ENCODE measurements around the gene LRP8.

Gene LRP8

DNA sequence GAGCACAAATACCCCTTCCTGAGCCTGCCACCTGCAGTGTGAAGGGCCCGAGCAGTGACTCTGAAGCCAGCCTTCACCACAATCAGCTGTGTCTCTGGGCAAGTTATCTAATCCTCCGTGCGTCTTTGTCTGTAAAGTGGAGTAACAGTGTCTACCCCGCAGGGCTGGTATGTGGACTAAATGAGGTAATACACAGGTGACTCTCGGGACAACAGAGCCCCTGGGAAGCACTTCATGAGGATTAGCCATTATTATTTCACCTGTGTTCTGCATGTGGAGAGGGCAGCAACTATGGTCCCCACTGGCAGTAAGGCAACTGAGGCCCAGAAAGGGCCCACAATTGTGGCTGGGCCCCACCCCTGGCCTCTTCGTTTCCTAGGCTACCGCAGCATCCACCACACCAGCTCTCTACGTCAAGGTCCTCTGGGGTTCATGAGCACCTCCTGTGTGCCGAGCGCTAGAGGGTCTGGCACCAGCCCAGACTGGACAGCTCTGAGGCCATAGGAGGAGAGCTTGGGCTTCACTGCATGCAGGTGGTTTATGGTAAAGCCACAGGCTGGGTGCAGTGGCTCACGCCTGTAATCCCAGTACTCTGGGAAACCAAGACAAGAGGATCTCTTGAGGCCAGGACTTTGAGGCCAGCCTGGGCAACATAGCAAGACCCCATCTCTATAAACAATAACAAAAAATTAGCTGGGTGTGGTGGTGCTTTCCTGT is 41.3 kb upstream of the LRP8 start:
- Histone ChIP-seq H3K27ac (ENCODE audit: low read length) (no peak overlapping the region), H3K27me3 (ENCODE audit: low read depth, low read length) (no peaks in the 10 kb centered on the region), H3K36me3 (ENCODE audit: control insufficient read depth in 1 of 2, insufficient read depth in 2 of 2, low read length in 2 of 2) (no peaks in the 10 kb centered on the region)

DNA sequence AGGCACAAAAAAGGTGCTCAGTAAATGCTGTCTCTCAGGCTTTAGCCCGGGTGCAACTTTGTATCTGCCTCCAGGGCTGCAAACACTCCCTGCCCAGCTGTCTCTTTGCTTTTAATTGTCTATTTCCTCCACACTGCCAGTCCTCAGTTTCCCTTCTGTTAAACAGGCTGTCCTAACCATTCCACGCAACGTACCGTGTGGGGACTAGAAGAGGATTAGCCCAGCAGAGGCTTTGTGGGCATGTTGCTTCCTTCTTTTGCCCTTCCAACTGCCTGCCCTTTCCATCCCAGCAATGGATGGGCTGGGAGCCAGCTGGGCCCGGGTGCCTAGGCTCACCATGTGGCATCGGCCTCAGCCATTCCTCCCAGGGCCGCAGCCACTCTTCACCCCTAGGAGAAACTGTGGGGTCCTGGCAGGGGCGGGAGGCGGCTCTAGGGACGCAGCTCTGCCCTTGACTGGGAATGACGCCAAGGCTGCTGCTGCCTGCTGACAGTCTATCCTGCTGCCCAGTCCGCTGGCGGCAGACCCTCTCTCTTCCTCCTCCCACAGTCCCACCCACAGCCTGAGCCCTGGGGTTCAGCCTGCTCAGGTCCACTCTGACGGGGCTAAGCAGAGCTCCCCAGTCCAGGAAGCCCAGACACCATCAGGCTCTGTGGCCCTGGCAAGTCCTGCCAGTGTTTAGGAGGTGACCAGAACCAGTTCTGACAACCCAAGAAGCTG is 40.6 kb upstream of the LRP8 start:
- H3K27ac ChIP-seq (ENCODE audit: low read length), result no peak overlapping the region
- H3K27me3 ChIP-seq (ENCODE audit: low read depth, low read length), result no peaks in the 10 kb centered on the region
- H3K36me3 ChIP-seq (ENCODE audit: control insufficient read depth in 1 of 2, insufficient read depth in 2 of 2, low read length in 2 of 2), result no peaks in the 10 kb centered on the region
- no peaks in the 10 kb centered on the region for H3K9me3 ChIP-seq (ENCODE audit: control insufficient read depth in 1 of 2, low read length in 2 of 2)
- H3K4me3 ChIP-seq (ENCODE audit: low read depth in 1 of 2, low read length in 2 of 2), result no peak overlapping the region
- peaks cover 0 to 5% of the 10 kb centered on the region in 2 donors for H3K4me1 ChIP-seq (ENCODE audit: control insufficient read depth in 1 of 2, insufficient read depth in 2 of 2, low read length in 2 of 2)

More for the DNA sequence above, 41.3 kb upstream of the LRP8 start:
- no peak overlapping the region for H3K4me3 ChIP-seq (ENCODE audit: low read depth in 1 of 2, low read length in 2 of 2)
- H3K4me1 ChIP-seq (ENCODE audit: control insufficient read depth in 1 of 2, insufficient read depth in 2 of 2, low read length in 2 of 2), result peaks cover 0 to 5% of the 10 kb centered on the region in 2 donors
- no peaks in the 10 kb centered on the region for H3K9me3 ChIP-seq (ENCODE audit: control insufficient read depth in 1 of 2, low read length in 2 of 2)

DNA sequence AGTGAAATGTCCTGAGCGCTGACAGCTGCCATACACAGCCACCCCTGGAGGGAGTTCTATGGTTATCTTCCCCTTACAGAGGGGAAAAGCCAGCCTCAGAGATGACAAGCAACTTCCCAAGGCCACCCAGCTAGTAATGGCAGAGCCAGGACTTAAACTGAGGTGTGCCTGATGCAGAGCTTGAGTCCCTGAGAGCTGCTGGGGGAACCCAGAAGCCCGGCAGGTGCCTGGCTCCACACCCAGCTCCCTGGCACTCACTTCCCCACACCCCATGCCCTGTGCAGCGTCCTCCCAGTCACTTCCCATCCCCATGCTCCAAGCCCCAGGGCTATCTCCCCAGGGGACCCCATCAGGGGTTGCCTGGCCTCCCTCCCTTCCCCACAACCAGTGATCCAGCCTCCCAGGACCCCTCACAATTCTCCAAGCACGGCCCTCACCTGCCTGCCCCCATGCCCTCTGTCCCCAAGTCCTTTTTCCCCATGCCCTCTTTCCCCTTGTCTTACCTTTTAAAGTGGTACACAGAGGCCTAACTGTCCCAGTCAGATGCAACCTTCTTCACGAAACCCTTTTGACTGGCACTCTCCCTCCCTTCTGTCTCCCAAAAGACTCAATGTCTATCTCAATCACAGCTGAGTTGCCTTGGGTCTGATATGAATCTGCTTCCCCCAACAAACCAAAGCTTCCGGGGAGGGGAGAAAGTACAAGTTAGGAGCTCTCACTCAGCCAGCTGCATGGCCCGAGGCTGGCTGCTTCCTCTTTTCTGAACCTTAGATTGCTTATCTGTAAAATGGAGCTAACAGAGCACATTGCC is 39.8 kb upstream of the LRP8 start:
- Histone ChIP-seq H3K36me3 (ENCODE audit: control insufficient read depth in 1 of 2, insufficient read depth in 2 of 2, low read length in 2 of 2) (no peaks in the 10 kb centered on the region), H3K27me3 (ENCODE audit: low read depth, low read length) (no peaks in the 10 kb centered on the region), H3K4me3 (ENCODE audit: low read depth in 1 of 2, low read length in 2 of 2) (no peak overlapping the region), H3K4me1 (ENCODE audit: control insufficient read depth in 1 of 2, insufficient read depth in 2 of 2, low read length in 2 of 2) (peaks cover 0 to 5% of the 10 kb centered on the region in 2 donors), H3K27ac (ENCODE audit: low read length) (no peak overlapping the region), H3K9me3 (ENCODE audit: control insufficient read depth in 1 of 2, low read length in 2 of 2) (no peaks in the 10 kb centered on the region)

DNA sequence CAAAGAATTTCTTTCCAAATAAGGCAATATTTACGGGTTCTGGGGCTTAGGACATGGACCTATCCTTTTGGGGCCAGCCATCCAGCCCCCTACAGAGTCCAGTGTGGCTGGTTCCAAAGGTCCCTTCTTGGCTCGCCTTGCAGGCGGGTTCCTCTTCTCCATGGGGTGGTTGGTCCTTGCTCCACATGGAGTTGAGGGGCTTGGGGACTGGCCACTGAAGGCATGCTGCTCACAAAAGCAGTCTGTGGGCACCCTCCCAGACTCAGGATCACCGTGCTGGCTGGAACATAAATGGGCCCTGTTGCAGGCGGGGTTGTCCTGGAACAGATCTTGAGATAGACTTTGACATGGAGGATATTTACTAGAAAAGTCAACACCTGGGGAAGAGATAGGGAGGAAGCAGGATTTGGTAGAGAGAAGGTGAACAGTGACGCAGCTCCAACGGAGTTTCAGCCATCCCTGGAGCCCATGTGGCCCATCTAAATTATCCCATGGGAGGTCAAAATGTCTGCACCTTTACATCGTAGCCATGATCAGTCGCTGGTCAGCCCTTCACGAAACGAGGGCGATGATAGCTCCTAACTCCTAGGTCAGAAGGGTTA is 39.1 kb upstream of the LRP8 start:
- Histone ChIP-seq H3K27me3 (ENCODE audit: low read depth, low read length) (no peaks in the 10 kb centered on the region), H3K27ac (ENCODE audit: low read length) (no peak overlapping the region), H3K4me3 (ENCODE audit: low read depth in 1 of 2, low read length in 2 of 2) (no peak overlapping the region), H3K4me1 (ENCODE audit: control insufficient read depth in 1 of 2, insufficient read depth in 2 of 2, low read length in 2 of 2) (peaks cover 0 to 5% of the 10 kb centered on the region in 2 donors), H3K36me3 (ENCODE audit: control insufficient read depth in 1 of 2, insufficient read depth in 2 of 2, low read length in 2 of 2) (no peaks in the 10 kb centered on the region), H3K9me3 (ENCODE audit: control insufficient read depth in 1 of 2, low read length in 2 of 2) (no peaks in the 10 kb centered on the region)

DNA sequence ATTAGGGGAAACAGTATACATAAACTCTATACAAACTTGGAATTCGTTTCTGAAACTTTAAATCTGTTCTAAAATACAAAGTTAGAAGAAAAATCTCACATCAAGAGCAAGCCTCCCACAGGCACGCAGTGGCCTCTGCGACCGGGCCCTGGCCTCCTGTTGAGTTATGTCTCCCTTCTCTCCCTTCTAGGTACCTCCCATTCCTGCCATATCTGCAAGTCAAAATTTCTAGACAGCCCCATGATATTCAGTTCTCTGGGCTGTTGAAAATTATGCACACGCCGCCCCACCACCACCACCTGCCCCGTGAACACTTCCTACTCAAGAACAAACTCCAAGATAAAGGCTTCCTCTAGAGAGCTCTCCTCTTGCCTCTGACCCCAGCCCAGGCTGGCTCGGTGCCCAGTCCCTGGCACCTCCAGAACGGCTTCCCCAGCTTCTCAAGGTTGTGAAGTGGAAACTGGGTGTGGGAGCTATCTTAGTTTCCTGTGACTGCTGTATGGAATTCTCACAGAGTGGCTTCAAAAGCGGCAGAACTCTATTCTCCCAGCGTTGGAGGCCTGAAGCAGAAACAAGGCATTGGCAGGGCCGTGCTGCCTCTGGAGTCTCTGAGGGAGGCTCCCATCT is 37.7 kb upstream of the LRP8 start:
- Histone ChIP-seq H3K27me3 (ENCODE audit: low read depth, low read length) (no peaks in the 10 kb centered on the region), H3K4me3 (ENCODE audit: low read depth in 1 of 2, low read length in 2 of 2) (no peak overlapping the region), H3K27ac (ENCODE audit: low read length) (no peak overlapping the region), H3K9me3 (ENCODE audit: control insufficient read depth in 1 of 2, low read length in 2 of 2) (no peaks in the 10 kb centered on the region), H3K36me3 (ENCODE audit: control insufficient read depth in 1 of 2, insufficient read depth in 2 of 2, low read length in 2 of 2) (no peaks in the 10 kb centered on the region), H3K4me1 (ENCODE audit: control insufficient read depth in 1 of 2, insufficient read depth in 2 of 2, low read length in 2 of 2) (peaks cover 0 to 5% of the 10 kb centered on the region in 2 donors)

DNA sequence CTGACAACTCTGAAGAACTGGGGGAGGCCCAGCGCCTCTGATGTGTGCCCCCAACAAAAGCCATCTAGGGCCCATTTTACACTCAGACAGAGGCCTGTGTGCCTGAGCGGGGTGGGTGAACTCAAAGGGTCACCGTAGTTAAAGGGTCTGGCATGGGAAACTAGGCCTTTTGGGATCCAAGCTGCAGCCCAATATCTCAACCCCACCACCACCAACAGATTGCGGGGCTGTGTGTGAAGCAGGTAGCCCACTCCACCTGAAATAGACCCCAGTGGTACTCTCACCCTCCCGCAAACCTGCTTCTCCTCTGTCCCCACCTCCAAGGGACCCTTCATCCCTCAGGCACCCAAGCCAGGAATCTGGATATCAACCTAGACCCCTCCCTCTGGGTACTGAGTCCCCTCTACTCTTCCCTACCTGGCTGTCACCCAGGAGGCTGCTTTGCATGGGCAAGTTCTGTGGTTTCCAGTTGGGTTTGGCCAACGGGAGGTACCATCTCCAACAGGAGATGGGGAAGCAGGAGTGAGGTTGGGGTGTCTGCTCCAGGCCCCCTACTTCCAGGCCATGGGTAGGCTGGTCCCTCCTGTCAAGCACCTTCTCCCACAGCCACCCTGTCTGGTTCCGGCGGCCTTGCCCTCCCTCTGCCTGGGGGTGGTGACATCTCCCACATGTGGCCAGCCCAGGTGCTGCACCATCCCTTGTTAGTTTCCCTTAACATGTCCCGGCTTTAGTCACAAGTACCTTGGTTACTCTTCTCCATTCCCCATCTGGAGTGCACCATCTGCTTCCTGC is 35.2 kb upstream of the LRP8 start:
- Histone ChIP-seq H3K4me3 (ENCODE audit: low read depth in 1 of 2, low read length in 2 of 2) (no peak overlapping the region), H3K36me3 (ENCODE audit: control insufficient read depth in 1 of 2, insufficient read depth in 2 of 2, low read length in 2 of 2) (no peaks in the 10 kb centered on the region), H3K27ac (ENCODE audit: low read length) (no peak overlapping the region), H3K27me3 (ENCODE audit: low read depth, low read length) (no peaks in the 10 kb centered on the region), H3K9me3 (ENCODE audit: control insufficient read depth in 1 of 2, low read length in 2 of 2) (peaks cover 0 to 6% of the 10 kb centered on the region in 2 donors), H3K4me1 (ENCODE audit: control insufficient read depth in 1 of 2, insufficient read depth in 2 of 2, low read length in 2 of 2) (peaks cover 0 to 2% of the 10 kb centered on the region in 2 donors)

DNA sequence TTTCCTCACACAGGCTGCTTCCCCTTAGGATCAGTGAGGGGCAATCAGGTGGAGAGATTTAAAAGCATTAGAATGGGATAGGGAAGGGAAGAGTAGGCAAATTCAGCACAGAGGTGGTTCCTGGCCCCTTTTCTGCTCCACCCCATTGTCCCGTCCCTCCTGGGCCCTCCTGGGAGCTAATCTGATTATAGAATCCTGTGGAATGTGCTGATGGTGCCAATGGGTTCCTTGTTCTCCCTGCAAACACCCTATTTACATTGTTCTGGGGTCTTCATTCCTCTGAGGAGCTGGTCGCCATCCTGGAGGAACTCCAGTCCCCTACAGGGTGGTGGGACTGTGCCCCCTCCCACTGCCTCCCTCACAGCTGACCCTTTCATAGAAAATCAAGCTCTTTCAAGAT is 34.4 kb upstream of the LRP8 start:
- H3K4me3 ChIP-seq (ENCODE audit: low read depth in 1 of 2, low read length in 2 of 2), result no peak overlapping the region
- H3K4me1 ChIP-seq (ENCODE audit: control insufficient read depth in 1 of 2, insufficient read depth in 2 of 2, low read length in 2 of 2), result no peaks in the 10 kb centered on the region
- H3K36me3 ChIP-seq (ENCODE audit: control insufficient read depth in 1 of 2, insufficient read depth in 2 of 2, low read length in 2 of 2), result no peaks in the 10 kb centered on the region
- no peaks in the 10 kb centered on the region for H3K27me3 ChIP-seq (ENCODE audit: low read depth, low read length)
- peaks cover 0 to 7% of the 10 kb centered on the region in 2 donors for H3K9me3 ChIP-seq (ENCODE audit: control insufficient read depth in 1 of 2, low read length in 2 of 2)
- no peak overlapping the region for H3K27ac ChIP-seq (ENCODE audit: low read length)

DNA sequence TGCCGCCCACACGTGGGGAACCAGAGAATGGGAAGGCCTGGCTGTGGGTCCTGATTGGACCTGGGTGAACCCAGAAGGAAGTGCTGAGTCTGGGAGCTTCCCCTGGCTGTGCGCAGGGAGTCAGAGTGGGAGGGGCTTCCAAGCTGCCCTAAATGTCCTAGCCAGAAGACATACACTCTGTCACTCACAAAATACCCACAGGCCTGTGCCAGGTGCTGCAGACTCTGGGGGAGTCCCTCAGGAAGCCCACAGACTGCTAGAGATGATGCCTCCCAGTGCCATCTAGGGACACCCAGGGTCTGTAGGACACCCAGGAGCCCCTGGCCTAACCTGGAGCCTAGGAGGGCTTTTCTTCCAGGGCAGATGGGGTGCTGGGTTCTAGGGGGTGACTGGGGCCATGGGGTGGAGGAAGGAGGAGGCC is 33.7 kb upstream of the LRP8 start:
- H3K4me1 ChIP-seq (ENCODE audit: control insufficient read depth in 1 of 2, insufficient read depth in 2 of 2, low read length in 2 of 2), result no peaks in the 10 kb centered on the region
- H3K36me3 ChIP-seq (ENCODE audit: control insufficient read depth in 1 of 2, insufficient read depth in 2 of 2, low read length in 2 of 2), result no peaks in the 10 kb centered on the region
- peaks cover 0 to 12% of the 10 kb centered on the region in 2 donors for H3K9me3 ChIP-seq (ENCODE audit: control insufficient read depth in 1 of 2, low read length in 2 of 2)
- no peak overlapping the region for H3K27ac ChIP-seq (ENCODE audit: low read length)
- no peak overlapping the region for H3K4me3 ChIP-seq (ENCODE audit: low read depth in 1 of 2, low read length in 2 of 2)
- no peaks in the 10 kb centered on the region for H3K27me3 ChIP-seq (ENCODE audit: low read depth, low read length)

DNA sequence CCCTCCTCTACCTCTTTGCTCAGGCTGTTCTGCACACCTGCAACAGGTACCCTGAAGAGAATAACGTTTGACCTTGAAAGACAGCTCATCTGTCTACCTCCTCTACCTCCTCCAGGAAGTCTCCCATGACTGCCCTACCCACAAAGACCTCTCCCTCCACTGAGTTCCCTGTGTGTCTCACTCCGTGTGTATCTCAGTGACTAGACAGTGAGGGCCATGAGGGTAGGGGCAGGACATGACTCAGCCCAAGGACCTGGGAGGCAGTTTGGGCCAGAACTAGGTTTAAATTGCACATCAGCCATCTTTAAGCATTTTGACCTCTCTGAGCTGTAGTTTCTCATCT is 32.0 kb upstream of the LRP8 start:
- H3K4me3 ChIP-seq (ENCODE audit: low read depth in 1 of 2, low read length in 2 of 2), result no peak overlapping the region
- H3K4me1 ChIP-seq (ENCODE audit: control insufficient read depth in 1 of 2, insufficient read depth in 2 of 2, low read length in 2 of 2), result no peaks in the 10 kb centered on the region
- no peak overlapping the region for H3K27ac ChIP-seq (ENCODE audit: low read length)
- H3K27me3 ChIP-seq (ENCODE audit: low read depth, low read length), result no peaks in the 10 kb centered on the region
- peaks cover 0 to 12% of the 10 kb centered on the region in 2 donors for H3K9me3 ChIP-seq (ENCODE audit: control insufficient read depth in 1 of 2, low read length in 2 of 2)
- no peaks in the 10 kb centered on the region for H3K36me3 ChIP-seq (ENCODE audit: control insufficient read depth in 1 of 2, insufficient read depth in 2 of 2, low read length in 2 of 2)

DNA sequence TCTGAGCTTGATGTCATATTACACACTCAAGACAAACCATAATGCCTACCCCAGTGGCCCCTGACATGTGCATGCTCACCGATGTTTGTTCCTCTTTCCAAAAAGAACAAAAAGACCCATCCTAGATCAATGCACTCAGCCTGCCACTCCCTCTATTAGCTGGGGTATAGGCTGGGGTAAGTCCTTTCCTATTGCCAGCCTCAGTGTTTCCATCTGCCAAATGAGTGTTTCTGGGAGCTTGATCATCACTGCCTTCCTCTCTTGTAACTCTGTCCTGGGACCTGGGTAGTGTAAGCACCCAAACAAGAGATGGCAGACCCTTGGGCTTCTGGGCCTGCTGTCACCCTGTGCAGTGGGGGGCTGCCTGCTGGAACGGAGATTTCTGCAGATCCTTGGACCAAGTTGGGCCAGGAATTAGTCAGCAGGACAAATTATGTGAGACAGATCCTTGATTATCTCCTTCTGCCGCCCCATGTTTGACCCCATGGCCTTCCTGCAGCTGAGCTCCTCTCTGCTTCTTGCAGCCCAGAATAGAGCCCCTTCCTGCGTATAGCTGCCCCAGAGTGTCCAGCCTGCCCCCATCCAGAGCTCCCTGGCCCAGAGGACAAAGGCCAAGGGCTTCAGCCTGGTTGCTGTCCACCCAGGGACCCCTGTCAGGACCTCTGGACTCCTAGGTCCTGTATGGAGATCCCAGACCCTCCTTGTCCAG is 31.5 kb upstream of the LRP8 start:
- Histone ChIP-seq H3K9me3 (ENCODE audit: control insufficient read depth in 1 of 2, low read length in 2 of 2) (peaks cover 0 to 12% of the 10 kb centered on the region in 2 donors), H3K27me3 (ENCODE audit: low read depth, low read length) (no peaks in the 10 kb centered on the region), H3K27ac (ENCODE audit: low read length) (no peak overlapping the region), H3K4me1 (ENCODE audit: control insufficient read depth in 1 of 2, insufficient read depth in 2 of 2, low read length in 2 of 2) (no peaks in the 10 kb centered on the region), H3K36me3 (ENCODE audit: control insufficient read depth in 1 of 2, insufficient read depth in 2 of 2, low read length in 2 of 2) (no peaks in the 10 kb centered on the region), H3K4me3 (ENCODE audit: low read depth in 1 of 2, low read length in 2 of 2) (no peak overlapping the region)

Measured in muscle layer of duodenum (tissue), 2 donors.